B cell (primary cell): Measurements from ENCODE around the gene PLK2. TPM values are rescaled to one million over a fixed set of nuclear protein-coding genes. Genes with fewer than 3 reads are reported as not detected.

ENCODE experiments used
- ATAC-seq: fragments of 200-7000 bp; cut with Tn5 transposase; one replicate; pipeline ENCODE4 v1.10.0; 2021; ENCODE audit warnings: low read depth, mild to moderate bottlenecking, moderate number of reproducible peaks, moderate library complexity
- CTCF ChIA-PET: fragments of 350-600 bp; sonication (Branson Sonifier 250); formaldehyde crosslinking; loops from one replicate; lab custom pipeline; 2021; ENCODE audit warnings: antibody characterized with exemption, inconsistent platforms; lab: Charles Lee
- POLR2A ChIA-PET: fragments of 350-600 bp; sonication (Branson Sonifier 250); formaldehyde crosslinking; loops from one replicate; lab custom pipeline; 2021; ENCODE audit warnings: antibody characterized with exemption; lab: Charles Lee
- DNase-seq: peaks from one replicate; pipeline ENCODE4 v3.0.0; 2013
- H2AFZ ChIP-seq: 2 replicates; pipeline ENCODE4 v1.6.1; 2012; ENCODE audit warnings: mild to moderate bottlenecking, low read depth, low read length; ENCODE audit not compliant: insufficient read depth, poor library complexity, severe bottlenecking
- H3K27ac ChIP-seq, 2 donors: 1 replicate in 1 of 2; 2 replicates in 1 of 2; pipeline ENCODE4 v1.5.1; 2012 to 2013; ENCODE audit warnings: low read length in 2 of 2, mild to moderate bottlenecking in 2 of 2, moderate library complexity in 1 of 2
- H3K27me3 ChIP-seq, 4 experiments: fragments of 200-600 bp in 1 of 4; sonication (generic) in 1 of 4; replicated peaks in 1 of 4; 1 replicate in 2 of 4; 2 replicates in 2 of 4; pipeline versions ENCODE4 v1.6.1 to v1.7.0; 2013 to 2016; ENCODE audit warnings: low read length in 3 of 4, mild to moderate bottlenecking in 2 of 4, mixed read lengths in 1 of 4, moderate library complexity in 1 of 4; ENCODE audit not compliant: insufficient read depth in 4 of 4, control insufficient read depth in 3 of 4; ENCODE audit errors: control extremely low read depth in 1 of 4
- H3K36me3 ChIP-seq, 2 experiments: replicated peaks in 1 of 2; 1 replicate in 1 of 2; 2 replicates in 1 of 2; pipeline versions ENCODE4 v1.6.1 to v1.7.1; 2013; ENCODE audit warnings: low read length in 1 of 2; ENCODE audit not compliant: insufficient read depth in 2 of 2, control insufficient read depth in 1 of 2; ENCODE audit errors: control extremely low read depth in 1 of 2, extremely low read depth in 1 of 2
- H3K4me1 ChIP-seq, 2 donors: fragments of 200-600 bp in 1 of 2; sonication (generic) in 1 of 2; 1 replicate in 1 of 2; 2 replicates in 1 of 2; pipeline versions ENCODE4 v1.5.1 to v1.6.1; 2013 to 2017; ENCODE audit warnings: low read length in 2 of 2; ENCODE audit not compliant: control insufficient read depth in 2 of 2, insufficient read depth in 2 of 2
- H3K4me2 ChIP-seq: replicated peaks from 2 replicates; pipeline ENCODE3; 2012; ENCODE audit warnings: mild to moderate bottlenecking, low read depth, low read length; ENCODE audit not compliant: poor library complexity, severe bottlenecking
- H3K4me3 ChIP-seq, 5 experiments: fragments of 200-600 bp in 1 of 5; sonication (generic) in 1 of 5; 1 replicate in 3 of 5; 2 replicates in 2 of 5; pipeline versions ENCODE4 v1.5.1 to v1.7.0; 2011 to 2016; ENCODE audit warnings: low read length in 4 of 5, mild to moderate bottlenecking in 4 of 5, low read depth in 2 of 5, control low read depth in 1 of 5, moderate library complexity in 1 of 5; ENCODE audit not compliant: insufficient read depth in 1 of 5; ENCODE audit errors: control extremely low read depth in 1 of 5, extremely low read depth in 1 of 5
- H3K79me2 ChIP-seq: fragments of 200-600 bp; sonication (generic); one replicate; pipeline ENCODE4 v1.6.0; 2016; ENCODE audit warnings: low read length; ENCODE audit not compliant: control insufficient read depth, insufficient read depth
- H3K9ac ChIP-seq: fragments of 200-600 bp; sonication (generic); 2 replicates; pipeline ENCODE4 v1.6.1; 2017; ENCODE audit warnings: mild to moderate bottlenecking, low read length, moderate library complexity
- H3K9me3 ChIP-seq, 3 donors: one replicate each; pipeline versions ENCODE4 v1.6.1 to v1.7.1; 2013; ENCODE audit warnings: low read length in 2 of 3; ENCODE audit not compliant: control insufficient read depth in 2 of 3, insufficient read depth in 1 of 3; ENCODE audit errors: control extremely low read depth in 1 of 3
- H4K20me1 ChIP-seq: 2 replicates; pipeline ENCODE4 v1.6.0; 2012; ENCODE audit warnings: mild to moderate bottlenecking, low read length; ENCODE audit not compliant: insufficient read depth, control insufficient read depth, poor library complexity, severe bottlenecking
- H3K27ac Mint-ChIP-seq: one replicate; pipeline ENCODE4 v1.8.0; 2021; ENCODE audit warnings: mixed read lengths
- H3K27me3 Mint-ChIP-seq: one replicate; pipeline ENCODE4 v1.8.0; 2021; ENCODE audit warnings: mixed read lengths
- H3K4me1 Mint-ChIP-seq: one replicate; pipeline ENCODE4 v1.8.0; 2021; ENCODE audit warnings: mixed read lengths
- H3K4me3 Mint-ChIP-seq: one replicate; pipeline ENCODE4 v1.8.0; 2021; ENCODE audit warnings: mixed read lengths
- H3K9me3 Mint-ChIP-seq: one replicate; pipeline ENCODE4 v1.8.0; 2022; ENCODE audit warnings: mixed read lengths; ENCODE audit not compliant: insufficient read depth
- CTCF ChIP-seq: fragments of 200-600 bp; IDR thresholded peaks from one replicate; pipeline ENCODE4 v1.8.0; 2022; ENCODE audit warnings: antibody characterized with exemption, mild to moderate bottlenecking
- EZH2 ChIP-seq: IDR thresholded peaks from 2 replicates; pipeline ENCODE4 v1.6.1; 2012; ENCODE audit warnings: borderline replicate concordance, low read depth, mild to moderate bottlenecking, moderate library complexity, low read length; ENCODE audit not compliant: insufficient read depth, poor library complexity, severe bottlenecking
- WGBS: methylation state at CpG from one replicate; pipeline ENCODE4 v1.1.5; 2013; ENCODE audit warnings: missing lambda C conversion rate; ENCODE audit not compliant: insufficient coverage; 5-methylcytosine and 5-hydroxymethylcytosine counted together
- intact Hi-C: fragments of 100-400 bp; cut with micrococcal nuclease; formaldehyde crosslinking; loops from one replicate; pipeline ENCODE4 v1.10.0; 2022
- polyA plus RNA-seq: library from polyadenylated mRNA; depleted of rRNA; stranded (reverse); fragments of >200 nt; gene quantifications from 2 replicates; pipeline ENCODE4 v1.2.3, GENCODE V29; 2012
- total RNA-seq, 2 donors: library from RNA; stranded (reverse); fragments of 120-200 nt in 1 of 2; gene quantifications; 1 replicate in 1 of 2; 2 replicates in 1 of 2; pipeline versions ENCODE4 v1.2.3 to v1.2.4, GENCODE V29; 2013 to 2022

Gene PLK2
- total and polyA plus RNA-seq, 2 donors (not counting 1 experiment from before 2014, with no cell fraction given) = 32.2 to 47.2 TPM

- Histone ChIP-seq H3K27me3 (peaks cover 0 to 9% (median 0%) of the 10 kb centered on the region in 4 experiments), H3K9me3 (no peaks in the 10 kb centered on the region), H3K4me1 (no peaks in the 10 kb centered on the region), H3K4me3 (no peak overlapping the region), H4K20me1 (no peaks in the 10 kb centered on the region), H3K79me2 (no peaks in the 10 kb centered on the region), H3K9ac (no peak overlapping the region), H2AFZ (no peak overlapping the region), H3K36me3 (no peaks in the 10 kb centered on the region), H3K27ac (no peak overlapping the region), H3K4me2 (no peak overlapping the region)
- WGBS = 97% methylated on average over 4 of the region's 5 CpGs
- Mint-ChIP-seq H3K4me3 (no peak overlapping the region), H3K27me3 (peaks cover 10% of the 10 kb centered on the region), H3K9me3 (no peaks in the 10 kb centered on the region), H3K4me1 (no peaks in the 10 kb centered on the region), H3K27ac (no peak overlapping the region)
- TF ChIP-seq CTCF (no peak), EZH2 (no peak)
- CTCF ChIA-PET = no interaction called here
- DNase-seq (no peak), ATAC-seq (no peak)
- intact Hi-C loops = no loop called here
- POLR2A ChIA-PET = no interaction called here
Observed at GRCh38 chr5:58439094-58439644, 20.7 kb downstream of the PLK2 start.

- Histone ChIP-seq H3K9me3 (no peaks in the 10 kb centered on the region), H3K36me3 (no peaks in the 10 kb centered on the region), H4K20me1 (no peaks in the 10 kb centered on the region), H2AFZ (no peak overlapping the region), H3K4me3 (no peak overlapping the region), H3K27me3 (peaks cover 0 to 9% (median 0%) of the 10 kb centered on the region in 4 experiments), H3K79me2 (no peaks in the 10 kb centered on the region), H3K9ac (no peak overlapping the region), H3K4me1 (no peaks in the 10 kb centered on the region), H3K27ac (no peak overlapping the region), H3K4me2 (no peak overlapping the region)
- DNase-seq (no peak), ATAC-seq (no peak)
- CTCF ChIA-PET = no interaction called here
- POLR2A ChIA-PET = no interaction called here
- H3K4me1 Mint-ChIP-seq = no peaks in the 10 kb centered on the region
- no peak overlapping the region for H3K27ac Mint-ChIP-seq
- H3K9me3 Mint-ChIP-seq = no peaks in the 10 kb centered on the region
- TF ChIP-seq CTCF = no peak
- no peak for TF ChIP-seq EZH2
- H3K4me3 Mint-ChIP-seq = no peak overlapping the region
- WGBS = 100% methylated on average over 3 of the region's 3 CpGs
- intact Hi-C loops = no loop called here
- H3K27me3 Mint-ChIP-seq = peaks cover 7% of the 10 kb centered on the region
Observed at GRCh38 chr5:58437661-58438060, 22.2 kb downstream of the PLK2 start.
